Measurements from ENCODE around the gene HIRA. TPM values are rescaled to one million over a fixed set of nuclear protein-coding genes. Genes with fewer than 3 reads are reported as not detected.

The HIRA gene
- total and polyA plus RNA-seq, 4 donors, result 4.1 to 32.5 (median 23.0) TPM

DNA sequence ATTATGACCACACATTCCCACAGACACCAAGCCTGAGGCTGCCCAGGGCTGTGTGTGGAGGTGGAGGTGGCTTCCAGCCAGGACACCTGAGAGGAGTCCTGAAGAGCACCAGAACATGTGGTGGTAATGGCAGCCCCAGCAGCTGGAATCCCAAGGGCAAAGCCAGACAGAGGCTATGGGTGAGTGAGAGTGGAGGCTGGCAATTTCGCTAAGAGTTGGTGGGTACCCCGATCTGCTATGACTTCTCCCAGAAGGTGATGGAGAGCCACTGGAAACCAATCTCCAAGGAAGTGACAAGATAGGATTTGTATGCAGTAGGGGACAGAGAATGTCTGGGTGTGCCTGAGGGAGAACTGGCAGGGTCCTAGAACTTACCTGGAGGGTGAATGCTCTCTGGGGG is 70.7 kb downstream of the HIRA start:
- DNase-seq (ENCODE audit: low spot score), result no peak

More for the DNA sequence above, 70.7 kb downstream of the HIRA start:
- no peak for TF ChIP-seq GABPA (IDR thresholded peaks at IDR 0.05 in 1 of 2, conservative IDR thresholded peaks at IDR 0.05 in 1 of 2)
- TF ChIP-seq, protein P1, sequence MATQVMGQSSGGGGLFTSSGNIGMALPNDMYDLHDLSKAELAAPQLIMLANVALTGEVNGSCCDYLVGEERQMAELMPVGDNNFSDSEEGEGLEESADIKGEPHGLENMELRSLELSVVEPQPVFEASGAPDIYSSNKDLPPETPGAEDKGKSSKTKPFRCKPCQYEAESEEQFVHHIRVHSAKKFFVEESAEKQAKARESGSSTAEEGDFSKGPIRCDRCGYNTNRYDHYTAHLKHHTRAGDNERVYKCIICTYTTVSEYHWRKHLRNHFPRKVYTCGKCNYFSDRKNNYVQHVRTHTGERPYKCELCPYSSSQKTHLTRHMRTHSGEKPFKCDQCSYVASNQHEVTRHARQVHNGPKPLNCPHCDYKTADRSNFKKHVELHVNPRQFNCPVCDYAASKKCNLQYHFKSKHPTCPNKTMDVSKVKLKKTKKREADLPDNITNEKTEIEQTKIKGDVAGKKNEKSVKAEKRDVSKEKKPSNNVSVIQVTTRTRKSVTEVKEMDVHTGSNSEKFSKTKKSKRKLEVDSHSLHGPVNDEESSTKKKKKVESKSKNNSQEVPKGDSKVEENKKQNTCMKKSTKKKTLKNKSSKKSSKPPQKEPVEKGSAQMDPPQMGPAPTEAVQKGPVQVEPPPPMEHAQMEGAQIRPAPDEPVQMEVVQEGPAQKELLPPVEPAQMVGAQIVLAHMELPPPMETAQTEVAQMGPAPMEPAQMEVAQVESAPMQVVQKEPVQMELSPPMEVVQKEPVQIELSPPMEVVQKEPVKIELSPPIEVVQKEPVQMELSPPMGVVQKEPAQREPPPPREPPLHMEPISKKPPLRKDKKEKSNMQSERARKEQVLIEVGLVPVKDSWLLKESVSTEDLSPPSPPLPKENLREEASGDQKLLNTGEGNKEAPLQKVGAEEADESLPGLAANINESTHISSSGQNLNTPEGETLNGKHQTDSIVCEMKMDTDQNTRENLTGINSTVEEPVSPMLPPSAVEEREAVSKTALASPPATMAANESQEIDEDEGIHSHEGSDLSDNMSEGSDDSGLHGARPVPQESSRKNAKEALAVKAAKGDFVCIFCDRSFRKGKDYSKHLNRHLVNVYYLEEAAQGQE (IDR thresholded peaks at IDR 0.05), result no peak
- no peak for TF ChIP-seq HNF4A (conservative IDR thresholded peaks at IDR 0.05)
- no peak for TF ChIP-seq RXRA (IDR thresholded peaks at IDR 0.05)
- TF ChIP-seq, protein P2, sequence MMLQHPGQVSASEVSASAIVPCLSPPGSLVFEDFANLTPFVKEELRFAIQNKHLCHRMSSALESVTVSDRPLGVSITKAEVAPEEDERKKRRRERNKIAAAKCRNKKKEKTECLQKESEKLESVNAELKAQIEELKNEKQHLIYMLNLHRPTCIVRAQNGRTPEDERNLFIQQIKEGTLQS (IDR thresholded peaks at IDR 0.05), result no peak
- TF ChIP-seq, protein P3, sequence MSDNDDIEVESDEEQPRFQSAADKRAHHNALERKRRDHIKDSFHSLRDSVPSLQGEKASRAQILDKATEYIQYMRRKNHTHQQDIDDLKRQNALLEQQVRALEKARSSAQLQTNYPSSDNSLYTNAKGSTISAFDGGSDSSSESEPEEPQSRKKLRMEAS (IDR thresholded peaks at IDR 0.05), result no peak
- TF ChIP-seq, protein P4, sequence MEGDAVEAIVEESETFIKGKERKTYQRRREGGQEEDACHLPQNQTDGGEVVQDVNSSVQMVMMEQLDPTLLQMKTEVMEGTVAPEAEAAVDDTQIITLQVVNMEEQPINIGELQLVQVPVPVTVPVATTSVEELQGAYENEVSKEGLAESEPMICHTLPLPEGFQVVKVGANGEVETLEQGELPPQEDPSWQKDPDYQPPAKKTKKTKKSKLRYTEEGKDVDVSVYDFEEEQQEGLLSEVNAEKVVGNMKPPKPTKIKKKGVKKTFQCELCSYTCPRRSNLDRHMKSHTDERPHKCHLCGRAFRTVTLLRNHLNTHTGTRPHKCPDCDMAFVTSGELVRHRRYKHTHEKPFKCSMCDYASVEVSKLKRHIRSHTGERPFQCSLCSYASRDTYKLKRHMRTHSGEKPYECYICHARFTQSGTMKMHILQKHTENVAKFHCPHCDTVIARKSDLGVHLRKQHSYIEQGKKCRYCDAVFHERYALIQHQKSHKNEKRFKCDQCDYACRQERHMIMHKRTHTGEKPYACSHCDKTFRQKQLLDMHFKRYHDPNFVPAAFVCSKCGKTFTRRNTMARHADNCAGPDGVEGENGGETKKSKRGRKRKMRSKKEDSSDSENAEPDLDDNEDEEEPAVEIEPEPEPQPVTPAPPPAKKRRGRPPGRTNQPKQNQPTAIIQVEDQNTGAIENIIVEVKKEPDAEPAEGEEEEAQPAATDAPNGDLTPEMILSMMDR (IDR thresholded peaks at IDR 0.05; ENCODE audit: low read depth, low read length, missing input control), result no peak
- TF ChIP-seq TAF1 (conservative IDR thresholded peaks at IDR 0.05), result no peak
- no peak for TF ChIP-seq NR2F2 (IDR thresholded peaks at IDR 0.05)
- TF ChIP-seq SP1 (IDR thresholded peaks at IDR 0.05), result no peak
- TF ChIP-seq YY1 (IDR thresholded peaks at IDR 0.05), result no peak
- no peak for TF ChIP-seq FOXA1 (IDR thresholded peaks at IDR 0.05)
- no peak for TF ChIP-seq RAD21 (IDR thresholded peaks at IDR 0.05)
- TF ChIP-seq JUND (IDR thresholded peaks at IDR 0.05), result no peak
- TF ChIP-seq, protein P5, sequence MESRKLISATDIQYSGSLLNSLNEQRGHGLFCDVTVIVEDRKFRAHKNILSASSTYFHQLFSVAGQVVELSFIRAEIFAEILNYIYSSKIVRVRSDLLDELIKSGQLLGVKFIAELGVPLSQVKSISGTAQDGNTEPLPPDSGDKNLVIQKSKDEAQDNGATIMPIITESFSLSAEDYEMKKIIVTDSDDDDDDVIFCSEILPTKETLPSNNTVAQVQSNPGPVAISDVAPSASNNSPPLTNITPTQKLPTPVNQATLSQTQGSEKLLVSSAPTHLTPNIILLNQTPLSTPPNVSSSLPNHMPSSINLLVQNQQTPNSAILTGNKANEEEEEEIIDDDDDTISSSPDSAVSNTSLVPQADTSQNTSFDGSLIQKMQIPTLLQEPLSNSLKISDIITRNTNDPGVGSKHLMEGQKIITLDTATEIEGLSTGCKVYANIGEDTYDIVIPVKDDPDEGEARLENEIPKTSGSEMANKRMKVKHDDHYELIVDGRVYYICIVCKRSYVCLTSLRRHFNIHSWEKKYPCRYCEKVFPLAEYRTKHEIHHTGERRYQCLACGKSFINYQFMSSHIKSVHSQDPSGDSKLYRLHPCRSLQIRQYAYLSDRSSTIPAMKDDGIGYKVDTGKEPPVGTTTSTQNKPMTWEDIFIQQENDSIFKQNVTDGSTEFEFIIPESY (IDR thresholded peaks at IDR 0.05), result no peak
- no peak for TF ChIP-seq EGR1 (IDR thresholded peaks at IDR 0.05; ENCODE audit: low read depth in 2 of 2)
- H3K4me3 ChIP-seq (ENCODE audit: low read depth in 1 of 3, low read length in 3 of 3), result no peak overlapping the region
- peaks cover 23 to 84% (median 60%) of the 10 kb centered on the region in 4 donors for H3K36me3 ChIP-seq (ENCODE audit: control insufficient read depth in 4 of 4, insufficient read depth in 3 of 4, low read depth in 1 of 4, low read length in 3 of 4)
- no peaks in the 10 kb centered on the region for H3K4me1 ChIP-seq (ENCODE audit: control insufficient read depth in 4 of 4, insufficient read depth in 4 of 4, low read length in 3 of 4)
- H3K27ac ChIP-seq (ENCODE audit: low read depth in 1 of 2, low read length in 2 of 2), result no peak overlapping the region
- WGBS, result 94% methylated on average over 2 of the region's 2 CpGs
- no peaks in the 10 kb centered on the region for H3K9me3 ChIP-seq (ENCODE audit: control insufficient read depth in 4 of 4, low read length in 3 of 4)
- H3K9ac ChIP-seq (ENCODE audit: low read depth in 1 of 2, low read length in 2 of 2), result no peak overlapping the region
- no peaks in the 10 kb centered on the region for H3K27me3 ChIP-seq (ENCODE audit: control insufficient read depth in 4 of 4, insufficient read depth in 4 of 4, low read length in 3 of 4)
